ENCODE data around the gene WDR91.

The WDR91 gene

DNA sequence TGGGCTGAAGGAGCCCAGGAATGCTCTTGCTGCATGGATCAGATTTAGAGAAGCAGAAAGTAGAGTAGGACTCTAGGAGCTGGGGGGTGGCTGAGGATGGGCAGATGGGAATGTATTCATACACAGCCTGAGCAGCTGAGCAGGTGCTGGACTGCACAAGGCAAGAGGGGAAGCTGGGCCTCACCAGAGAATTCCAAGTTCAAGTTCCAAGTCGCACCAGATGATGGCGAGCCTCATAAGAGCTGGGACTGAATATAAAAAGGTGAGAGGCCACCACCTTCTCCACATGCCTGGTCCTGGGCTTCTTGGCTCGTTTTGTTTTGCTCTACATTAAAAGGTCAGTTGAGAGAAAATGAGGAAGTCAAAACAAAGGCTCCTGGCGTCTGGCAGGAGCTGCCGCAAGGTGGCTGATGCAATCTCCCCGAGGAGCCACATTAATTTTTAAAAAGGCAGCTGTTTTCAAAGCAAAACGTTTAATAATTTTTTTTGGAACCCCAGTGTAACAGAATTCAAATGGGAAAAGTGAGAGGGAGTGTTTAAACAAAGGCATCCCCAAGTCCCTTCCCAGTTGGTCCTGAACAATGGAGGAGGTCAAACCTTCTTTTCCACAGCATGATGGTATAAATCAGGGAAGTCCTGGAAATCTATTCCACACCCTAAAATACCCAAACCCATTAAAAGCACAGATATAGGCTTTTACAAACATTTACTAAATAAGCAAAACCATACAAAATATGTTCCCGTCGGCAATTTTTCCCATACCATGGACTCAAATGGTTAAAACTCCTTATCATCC, 50.3 kb downstream of the WDR91 start:
- no peak for DNase-seq (ENCODE audit: low spot score)

DNA sequence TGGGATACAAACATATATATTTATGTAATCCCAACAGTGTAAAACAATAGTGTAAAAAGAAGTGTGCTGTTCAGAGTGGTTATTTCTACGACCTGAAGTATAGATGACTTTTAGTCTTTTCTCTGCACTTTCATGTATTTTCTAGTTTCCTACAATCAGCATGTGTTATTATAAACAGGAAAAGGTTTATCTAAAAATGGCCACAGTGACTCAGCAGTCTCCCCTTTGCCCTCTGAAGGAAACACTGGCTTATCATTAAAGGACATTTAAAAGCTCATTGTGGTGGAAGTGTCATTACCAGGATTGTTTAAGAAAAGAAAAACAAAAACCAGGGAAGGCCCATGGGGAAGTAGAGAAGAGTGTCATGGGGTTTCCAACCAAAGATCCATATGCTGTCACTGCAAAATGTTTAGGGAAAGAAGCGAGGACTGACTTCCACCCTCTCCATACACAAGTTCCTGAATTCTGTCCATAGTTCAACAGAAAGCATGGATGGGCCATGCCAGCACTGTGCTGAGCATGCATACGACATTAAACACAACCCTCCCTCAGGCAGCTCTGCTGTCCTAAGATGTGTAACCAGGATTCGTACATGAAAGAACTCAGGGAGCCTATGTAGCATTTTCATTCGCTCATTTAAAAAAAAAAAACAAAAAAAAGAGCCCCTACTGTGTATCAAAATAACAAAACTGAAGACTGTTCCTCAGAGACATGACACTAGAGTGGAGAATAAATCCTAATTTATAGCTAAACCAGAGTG, 51.0 kb downstream of the WDR91 start:
- DNase-seq (ENCODE audit: low spot score), result no peak

GRCh38 chr7:135159359-135160085, 51.8 kb downstream of the WDR91 start:
- DNase-seq (ENCODE audit: low spot score), result no peak

DNA sequence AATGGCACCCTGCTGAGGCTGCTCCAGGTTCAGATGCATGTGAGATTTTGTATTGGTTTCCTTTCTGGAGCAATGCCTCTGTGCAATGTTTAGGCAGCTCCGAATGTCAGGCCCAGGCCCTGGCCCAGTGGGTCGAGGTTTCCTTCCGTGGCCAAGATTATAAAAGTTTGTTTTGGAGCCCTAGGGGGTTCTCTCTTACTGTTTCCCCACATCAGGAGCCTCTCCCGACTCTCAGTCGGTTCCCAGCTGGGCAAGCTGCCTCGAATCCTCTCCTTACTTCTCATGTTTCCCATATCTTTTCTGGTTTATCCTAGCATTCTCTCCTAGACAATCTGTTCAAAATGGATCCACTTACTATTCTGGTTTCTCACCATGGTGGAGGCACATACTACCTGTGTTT, 52.5 kb downstream of the WDR91 start:
- DNase-seq (ENCODE audit: low spot score), result no peak

- no peak for DNase-seq (ENCODE audit: low spot score)
These were observed 53.1 kb downstream of the WDR91 start for GRCh38 chr7:135158141-135158655.

DNA sequence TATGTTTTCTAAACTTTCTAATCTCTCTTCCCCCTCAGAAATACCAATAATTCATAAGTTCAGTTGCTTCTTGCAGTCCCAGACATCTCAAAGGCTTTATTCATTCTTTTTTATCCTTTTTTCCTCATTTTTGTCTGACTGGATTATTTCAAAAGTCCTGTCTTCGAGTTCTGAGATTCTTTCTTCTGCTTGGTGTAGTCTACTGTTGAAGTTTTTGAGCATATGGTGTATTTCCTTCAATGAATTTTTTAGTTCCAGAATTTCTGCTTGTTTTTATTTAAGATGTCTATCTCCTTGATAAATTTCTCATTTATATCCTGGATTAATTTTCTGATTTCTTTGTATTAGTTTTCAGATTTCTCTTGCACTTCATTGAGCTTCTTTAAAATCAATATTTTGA, 55.0 kb downstream of the WDR91 start:
- no peak for DNase-seq (ENCODE audit: low spot score)

GRCh38 chr7:135154734-135155133, 56.6 kb downstream of the WDR91 start:
- no peak for DNase-seq (ENCODE audit: low spot score)

DNA sequence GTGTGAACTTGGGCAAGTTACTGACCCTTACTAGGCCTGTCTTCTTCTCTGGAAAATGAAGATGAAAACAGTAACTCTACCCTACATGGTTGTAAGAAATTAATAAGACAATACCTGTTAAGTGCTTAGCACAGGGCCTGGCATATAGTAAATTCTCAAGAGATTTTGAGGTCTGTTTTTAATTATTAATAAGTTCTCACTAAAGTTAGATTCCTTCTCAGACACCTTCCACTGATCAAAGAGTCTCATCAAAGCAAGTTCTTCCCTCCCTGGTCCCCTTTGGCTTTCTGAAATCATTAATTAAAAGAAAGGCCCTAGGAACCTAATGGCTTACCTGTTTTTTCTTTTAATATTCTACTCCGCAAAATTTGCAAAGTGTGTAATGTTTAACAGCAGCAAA, 58.9 kb downstream of the WDR91 start:
- DNase-seq (ENCODE audit: low spot score), result no peak

DNA sequence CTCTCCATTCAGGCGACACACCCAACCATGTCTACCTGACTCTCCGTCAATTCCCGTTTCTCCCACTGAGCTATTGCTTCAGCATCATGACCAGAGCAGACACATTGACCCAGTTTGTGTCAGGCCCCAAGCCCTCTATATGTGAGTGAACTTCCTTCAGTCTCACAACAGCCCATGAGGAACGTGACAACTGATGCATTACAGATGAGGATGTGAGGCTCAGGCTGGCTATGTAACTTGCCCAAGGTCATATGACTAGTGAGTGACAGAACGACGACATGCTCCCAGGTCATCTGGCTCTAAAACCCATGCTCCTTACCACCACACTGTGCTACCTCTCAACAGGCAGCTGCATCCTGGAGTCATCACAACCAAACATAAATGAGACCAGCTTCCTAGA, 59.8 kb downstream of the WDR91 start:
- no peak for DNase-seq (ENCODE audit: low spot score)

- no peak for DNase-seq (ENCODE audit: low spot score)
These were observed 60.2 kb downstream of the WDR91 start for GRCh38 chr7:135151132-135151531.

DNA sequence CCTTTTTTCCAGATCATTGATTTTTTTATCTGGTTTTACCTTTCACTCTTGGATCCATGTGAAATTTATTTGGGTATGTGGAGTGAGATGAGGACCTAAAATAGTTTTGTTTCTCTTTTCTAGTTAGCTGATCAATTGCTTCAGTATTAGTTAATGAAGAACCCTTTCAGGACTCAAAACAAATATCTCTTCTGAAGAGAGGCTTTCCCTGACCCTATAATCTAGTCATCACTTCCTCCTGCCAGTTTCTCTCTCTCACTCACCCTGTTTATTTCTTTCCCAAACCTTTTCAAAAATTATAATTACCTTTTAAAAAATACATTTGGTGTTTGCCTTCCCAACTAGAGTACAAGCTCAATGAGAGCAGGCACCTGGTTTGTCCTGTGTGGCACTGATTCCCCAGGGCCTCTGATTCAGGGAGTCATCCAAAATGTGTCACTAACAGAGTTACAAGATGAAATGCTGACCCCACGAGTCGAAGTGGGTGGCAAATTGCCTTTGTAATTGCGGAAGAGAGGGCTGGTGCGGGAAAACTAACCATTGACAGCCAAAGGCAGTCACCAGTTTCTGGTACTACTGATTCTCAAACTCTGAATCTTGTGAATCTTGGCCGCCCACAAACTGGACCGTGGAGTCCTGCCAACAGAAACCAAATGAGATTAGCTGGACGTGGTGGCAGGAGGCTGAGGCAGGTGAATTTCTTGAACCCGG, 61.1 kb downstream of the WDR91 start:
- no peak for DNase-seq (ENCODE audit: low spot score)

- DNase-seq (ENCODE audit: low spot score), result no peak
These were observed 63.2 kb downstream of the WDR91 start, which contains the start of gene TMEM140 for GRCh38 chr7:135147899-135148721. TMEM140 (plus strand) TSS chr7:135148072; CDS start chr7:135164442, 16,370 bp downstream.

DNA sequence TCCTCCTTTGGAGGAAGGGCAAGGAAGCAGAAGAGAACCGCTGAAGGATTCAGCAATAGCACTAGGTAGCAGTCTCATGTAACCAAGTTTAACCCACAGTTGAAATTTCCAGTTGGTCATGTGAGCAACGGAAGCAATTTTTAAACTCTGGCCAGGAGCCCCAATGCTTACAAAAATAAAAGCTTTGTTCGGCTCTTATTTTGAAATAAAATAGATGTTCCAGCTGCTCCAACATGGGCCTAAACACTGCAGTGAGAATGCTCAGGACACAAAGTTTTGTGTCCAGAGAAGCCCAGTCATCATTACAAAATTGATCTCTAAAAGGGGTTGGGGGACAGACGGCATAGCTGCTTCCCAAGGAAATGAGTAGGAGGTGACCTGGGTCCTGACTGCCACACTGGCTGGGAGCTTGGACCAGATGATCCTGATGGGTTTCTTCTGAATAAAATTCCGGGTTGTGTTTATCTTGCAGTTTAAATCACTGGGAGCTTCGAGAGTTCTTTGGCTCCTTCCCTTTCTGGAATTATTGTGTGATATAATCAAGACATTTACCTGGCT, 63.9 kb downstream of the WDR91 start:
- DNase-seq (ENCODE audit: low spot score), result no peak

DNA sequence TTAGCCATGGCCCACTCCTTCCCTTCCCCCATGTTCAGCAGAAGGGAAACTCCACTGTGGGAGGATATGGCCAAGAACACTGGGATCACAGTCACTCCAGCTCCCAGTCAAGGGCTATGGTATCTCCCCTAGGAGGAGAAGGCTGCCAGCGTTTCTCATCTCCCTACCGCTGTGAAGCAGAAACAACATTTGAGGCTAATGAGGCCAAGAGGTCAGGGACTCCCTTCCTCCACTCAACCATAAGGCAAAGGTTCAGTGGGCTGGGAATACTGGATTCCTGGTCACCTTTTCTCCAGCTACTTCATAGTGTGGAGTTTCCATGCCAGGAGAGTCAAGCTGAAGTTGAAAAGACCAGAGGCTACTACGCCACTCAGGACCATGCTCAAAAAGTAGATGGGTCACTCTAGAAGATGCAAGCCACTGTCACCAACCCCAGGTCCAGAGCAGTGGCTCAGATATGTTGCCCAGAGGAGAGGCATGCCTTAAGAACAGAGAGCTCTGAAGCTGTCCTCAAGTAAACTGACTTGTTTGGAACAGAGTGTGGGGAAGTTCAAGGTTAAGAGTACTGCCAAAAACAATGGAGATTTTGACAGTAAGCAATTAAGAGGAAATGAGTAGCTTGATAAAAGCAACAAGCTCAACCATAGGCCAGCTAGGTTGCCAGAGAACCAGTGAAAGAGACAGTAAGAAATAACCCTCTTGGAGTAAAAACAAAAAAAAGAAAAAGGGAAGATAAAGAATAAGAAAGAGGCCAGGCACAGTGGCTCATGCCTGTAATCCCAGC, 67.2 kb downstream of the WDR91 start:
- DNase-seq (ENCODE audit: low spot score), result no peak

All from cerebellar cortex (tissue), 1 donor.